Measurements from ENCODE around the gene ZFPM1.

DNA sequence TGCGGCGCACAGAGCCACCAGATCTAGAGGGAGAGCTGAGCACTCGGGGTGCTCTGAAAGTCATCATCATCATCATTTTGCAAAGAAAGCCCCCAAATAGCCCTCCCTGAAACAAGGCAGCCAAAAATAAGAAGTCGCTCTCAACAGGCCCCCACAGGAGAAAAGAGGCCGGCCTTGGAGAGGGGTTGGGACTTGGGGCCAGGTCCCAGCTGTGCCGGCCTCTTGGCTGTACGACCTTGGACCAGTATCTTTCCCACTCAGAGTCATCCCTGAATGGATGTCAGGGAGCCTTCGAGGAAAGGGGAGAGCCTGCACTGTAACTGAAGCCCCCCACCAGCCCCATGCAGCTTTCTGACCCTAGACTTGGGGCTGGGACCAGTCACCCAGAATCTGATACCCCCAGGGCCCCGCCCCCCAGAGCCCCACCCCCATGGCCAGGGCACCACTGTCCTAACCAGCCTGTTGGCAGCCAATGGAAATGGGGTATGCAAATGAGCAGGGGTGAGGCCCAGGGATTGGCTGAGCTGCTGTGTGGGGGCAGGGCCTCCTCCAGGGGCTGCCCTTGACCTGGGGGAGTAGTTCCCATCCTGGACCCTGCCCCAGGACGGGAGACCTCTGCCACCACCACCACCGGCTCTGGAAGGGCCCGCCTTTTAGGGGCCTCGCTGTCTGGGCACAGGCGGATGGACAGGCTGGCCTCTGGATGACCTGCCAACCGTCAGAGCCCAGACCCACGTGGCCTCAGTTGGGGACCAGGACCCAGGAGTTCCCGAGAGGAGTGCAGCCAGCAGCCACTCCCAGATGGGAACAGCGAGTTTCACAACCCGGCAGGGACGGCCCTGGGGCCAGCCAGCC lies 15.4 kb downstream of the ZFPM1 start:
- TF ChIP-seq POLR2AphosphoS5 (IDR thresholded peaks at IDR 0.05): no peak
- TF ChIP-seq, protein P1, sequence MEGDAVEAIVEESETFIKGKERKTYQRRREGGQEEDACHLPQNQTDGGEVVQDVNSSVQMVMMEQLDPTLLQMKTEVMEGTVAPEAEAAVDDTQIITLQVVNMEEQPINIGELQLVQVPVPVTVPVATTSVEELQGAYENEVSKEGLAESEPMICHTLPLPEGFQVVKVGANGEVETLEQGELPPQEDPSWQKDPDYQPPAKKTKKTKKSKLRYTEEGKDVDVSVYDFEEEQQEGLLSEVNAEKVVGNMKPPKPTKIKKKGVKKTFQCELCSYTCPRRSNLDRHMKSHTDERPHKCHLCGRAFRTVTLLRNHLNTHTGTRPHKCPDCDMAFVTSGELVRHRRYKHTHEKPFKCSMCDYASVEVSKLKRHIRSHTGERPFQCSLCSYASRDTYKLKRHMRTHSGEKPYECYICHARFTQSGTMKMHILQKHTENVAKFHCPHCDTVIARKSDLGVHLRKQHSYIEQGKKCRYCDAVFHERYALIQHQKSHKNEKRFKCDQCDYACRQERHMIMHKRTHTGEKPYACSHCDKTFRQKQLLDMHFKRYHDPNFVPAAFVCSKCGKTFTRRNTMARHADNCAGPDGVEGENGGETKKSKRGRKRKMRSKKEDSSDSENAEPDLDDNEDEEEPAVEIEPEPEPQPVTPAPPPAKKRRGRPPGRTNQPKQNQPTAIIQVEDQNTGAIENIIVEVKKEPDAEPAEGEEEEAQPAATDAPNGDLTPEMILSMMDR (IDR thresholded peaks at IDR 0.05): no peak

Measured in prostate gland (tissue), 2 donors.